ENCODE data around the gene BBS1. TPM values are rescaled to one million over a fixed set of nuclear protein-coding genes. Genes with fewer than 3 reads are reported as not detected.
"Not testable (repeated sequence)": the region's sequence is repeated elsewhere in the genome, so short reads cannot be mapped to it uniquely, and the experiment has no call there.

The BBS1 gene
- total RNA-seq, 2 donors from 2014 or later: 23.4 to 31.1 TPM

DNA sequence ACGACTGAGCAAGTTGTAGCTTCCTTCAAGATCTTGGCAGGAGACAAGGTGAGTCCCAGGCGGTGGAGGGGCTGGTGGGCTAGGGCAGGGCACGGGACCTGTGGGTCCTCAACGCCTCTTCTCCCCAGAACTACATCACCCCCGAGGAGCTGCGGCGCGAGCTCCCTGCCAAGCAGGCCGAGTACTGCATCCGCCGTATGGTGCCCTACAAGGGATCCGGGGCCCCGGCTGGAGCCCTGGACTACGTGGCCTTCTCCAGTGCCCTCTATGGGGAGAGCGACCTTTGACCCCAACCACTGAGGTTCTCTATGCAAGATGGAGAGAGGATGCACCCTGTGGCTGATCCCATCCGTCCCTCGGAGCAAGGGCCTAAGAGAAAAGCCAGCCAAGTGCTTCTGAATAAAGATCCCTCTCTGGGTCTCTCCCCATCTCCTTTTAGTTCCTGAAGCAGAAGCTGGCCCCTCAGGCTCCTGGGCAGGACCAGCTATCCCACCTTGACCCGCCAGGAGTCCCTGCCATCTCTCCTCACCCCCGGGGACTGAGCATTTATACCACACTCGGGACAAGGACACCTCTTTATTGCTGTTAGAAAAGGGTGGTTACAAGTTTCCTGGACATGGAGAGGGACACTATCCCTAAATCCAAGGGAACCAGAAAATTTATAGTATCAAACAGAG, 52.6 kb downstream of the BBS1 start:
- no peak for DNase-seq (ENCODE audit: low spot score)
- intact Hi-C loops (cut with DNase I): no loop called here

DNA sequence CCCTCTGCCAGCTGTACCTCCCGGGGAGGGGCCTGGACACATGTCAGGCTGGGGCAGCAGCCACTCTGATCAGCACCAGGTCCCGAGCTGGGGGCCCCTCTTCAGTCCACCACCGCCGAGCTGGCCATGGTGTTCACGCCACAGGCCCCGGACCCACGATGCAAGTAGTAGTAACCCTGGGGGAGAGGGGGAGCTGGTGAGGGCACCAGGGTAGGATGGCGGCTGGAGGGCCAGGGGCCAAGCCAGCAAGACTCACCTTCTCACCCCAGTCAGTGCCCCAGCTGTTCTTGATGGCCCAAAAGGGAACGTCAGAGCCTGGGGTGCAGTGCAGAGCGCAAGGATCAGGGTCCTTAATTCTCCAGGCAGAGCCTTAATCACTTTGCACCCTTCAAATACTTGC, 53.4 kb downstream of the BBS1 start:
- intact Hi-C loops (cut with DNase I): no loop called here
- no peak for DNase-seq (ENCODE audit: low spot score)

DNA sequence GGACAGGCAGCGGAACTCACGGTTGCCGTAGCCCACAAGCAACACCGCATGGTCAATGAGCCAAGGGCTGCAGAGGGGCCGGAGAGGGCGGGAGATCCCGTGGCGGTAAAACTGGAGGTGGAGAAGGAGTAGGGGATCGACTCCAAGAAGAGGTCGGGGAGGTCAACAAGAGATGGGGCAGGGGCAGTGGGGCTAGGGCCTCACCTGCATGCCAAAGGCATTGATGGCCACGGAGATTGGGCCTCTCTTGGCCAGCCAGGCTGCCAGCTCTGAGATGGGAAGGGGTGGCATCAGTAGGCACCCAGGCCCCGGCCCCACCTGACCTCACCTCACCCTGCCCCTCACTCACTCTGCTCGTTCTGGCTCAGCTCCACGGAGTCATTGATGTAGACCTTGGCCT, 54.1 kb downstream of the BBS1 start:
- DNase-seq (ENCODE audit: low spot score): no peak
- intact Hi-C loops (cut with DNase I): no loop called here

DNA sequence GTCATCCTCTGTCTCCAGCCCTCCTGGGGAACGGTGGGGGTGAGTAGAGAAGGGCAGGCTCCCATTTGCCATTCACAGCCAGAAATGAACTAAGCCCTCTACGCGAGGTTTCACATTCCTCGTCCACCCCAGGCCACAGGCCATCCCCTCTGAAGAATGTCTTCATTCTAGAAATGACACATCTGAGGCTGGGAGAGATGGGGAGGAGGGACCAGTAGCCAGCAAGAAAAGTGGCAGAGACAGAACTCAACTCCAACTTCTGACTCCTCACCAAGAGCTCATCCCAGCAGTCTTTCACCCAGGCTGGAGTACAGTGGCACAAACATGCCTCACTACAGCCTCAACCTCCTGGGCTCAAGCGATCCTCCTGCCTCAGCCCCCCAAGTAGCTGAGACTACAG, 54.5 kb downstream of the BBS1 start:
- intact Hi-C loops (cut with DNase I): no loop called here
- DNase-seq (ENCODE audit: low spot score): no peak

DNA sequence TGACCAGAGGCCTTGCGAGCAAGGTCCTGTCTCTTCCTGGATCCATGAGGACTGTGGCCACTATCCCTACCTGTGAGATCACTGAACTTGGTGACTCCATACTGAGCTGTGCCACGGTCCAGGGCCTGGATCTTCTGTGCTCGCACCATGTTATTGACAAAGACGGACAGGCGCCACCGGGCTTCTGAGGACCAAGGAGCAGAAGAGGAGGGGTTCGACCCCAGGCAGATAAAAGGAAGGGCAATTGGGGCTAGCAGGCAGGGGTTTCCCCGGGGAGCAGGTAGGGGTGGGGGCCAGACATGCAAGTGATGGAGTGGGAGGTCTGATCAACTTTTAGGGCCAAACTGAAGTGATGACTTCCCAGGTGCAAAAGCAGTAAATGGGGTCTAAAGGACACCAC, 55.8 kb downstream of the BBS1 start:
- no peak for DNase-seq (ENCODE audit: low spot score)
- intact Hi-C loops (cut with DNase I): no loop called here

DNA sequence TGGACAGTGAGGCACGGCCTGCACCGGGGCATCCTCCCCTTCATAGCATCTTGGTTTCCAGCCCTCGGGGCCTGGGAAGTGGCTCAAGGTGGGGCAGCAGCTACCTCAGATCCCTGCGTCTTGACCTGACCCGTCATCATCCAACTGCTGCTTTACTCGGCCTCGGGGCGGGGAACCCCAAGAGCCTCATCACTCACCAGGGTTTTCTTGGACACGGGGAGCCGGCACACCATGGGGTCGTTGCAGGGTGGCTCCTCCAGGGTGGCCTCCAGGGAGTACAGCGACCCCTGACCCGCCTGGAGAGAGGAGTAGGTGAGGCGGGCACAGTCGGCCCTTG, 57.3 kb downstream of the BBS1 start:
- DNase-seq (ENCODE audit: low spot score): no peak

DNA sequence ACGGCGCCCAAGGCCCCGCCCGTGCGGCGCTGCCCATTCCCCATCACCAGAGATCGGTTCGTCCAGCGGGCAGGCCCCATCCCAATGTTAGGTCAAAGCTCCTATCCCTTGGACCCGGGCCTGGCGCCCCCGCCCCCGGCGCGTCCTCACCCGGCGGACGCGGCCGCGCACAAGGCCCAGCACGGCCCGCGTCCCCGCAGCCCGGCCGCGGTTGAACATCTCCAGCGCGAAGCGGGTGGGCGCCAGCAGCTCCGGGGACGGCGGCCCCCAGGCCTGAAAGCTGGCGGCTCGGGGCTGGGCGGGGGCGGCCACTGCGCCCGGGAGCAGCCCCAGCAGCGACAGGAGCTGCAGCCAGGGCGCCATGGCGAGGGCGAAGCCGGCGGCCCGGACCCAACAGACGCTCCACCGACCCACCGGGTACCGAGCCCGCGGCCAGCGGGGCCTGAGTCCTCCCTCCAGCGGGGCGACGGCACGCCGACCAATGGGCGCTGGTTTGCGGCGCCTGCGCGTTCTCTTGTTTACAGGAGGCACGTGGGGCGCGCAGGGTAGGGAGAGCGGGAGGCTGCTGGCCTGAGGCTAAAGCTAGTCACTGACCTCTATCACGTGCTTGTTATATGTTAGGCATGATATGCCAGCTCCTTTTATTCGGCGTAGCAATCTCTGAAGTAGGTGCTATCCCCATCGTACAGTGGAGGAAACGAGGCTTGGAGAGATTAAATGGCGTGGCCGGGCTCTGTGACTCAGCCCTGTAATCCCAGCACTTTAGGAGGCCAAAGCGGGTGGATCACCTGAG, 57.9 kb downstream of the BBS1 start, which contains the start of gene CTSF:
TSS of gene CTSF (minus strand) at position 483 of the 793 bp plus-strand sequence. CDS start at position 363, 120 bp downstream.
- intact Hi-C loops (cut with DNase I): no loop called here

More for the DNA sequence above, 57.3 kb downstream of the BBS1 start:
- intact Hi-C loops (cut with DNase I): no loop called here

DNA sequence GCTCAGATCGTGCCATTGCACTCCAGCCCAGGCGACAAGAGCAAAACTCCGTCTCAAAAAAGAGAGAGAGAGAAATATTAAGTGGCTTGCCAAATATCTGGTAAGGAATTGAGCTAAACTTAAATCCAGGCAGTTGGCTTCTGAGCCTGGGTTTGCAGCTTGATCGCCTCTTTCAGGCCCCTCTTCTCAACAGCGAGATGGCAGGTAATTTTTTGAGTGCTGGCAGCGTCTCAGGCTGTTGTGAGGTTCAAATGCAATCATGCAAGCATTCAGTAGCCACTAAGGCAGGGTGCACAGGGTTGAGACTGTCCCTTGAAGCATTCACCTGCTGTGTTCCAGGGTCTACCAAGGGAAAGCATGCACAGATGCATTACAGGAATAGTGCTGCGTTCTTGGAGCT, 58.6 kb downstream of the BBS1 start:
- no peak for DNase-seq (ENCODE audit: low spot score)
- intact Hi-C loops (cut with DNase I): no loop called here

More for the DNA sequence above, 57.9 kb downstream of the BBS1 start, which contains the start of gene CTSF:
- DNase-seq (ENCODE audit: low spot score): peak; percentile 95

DNA sequence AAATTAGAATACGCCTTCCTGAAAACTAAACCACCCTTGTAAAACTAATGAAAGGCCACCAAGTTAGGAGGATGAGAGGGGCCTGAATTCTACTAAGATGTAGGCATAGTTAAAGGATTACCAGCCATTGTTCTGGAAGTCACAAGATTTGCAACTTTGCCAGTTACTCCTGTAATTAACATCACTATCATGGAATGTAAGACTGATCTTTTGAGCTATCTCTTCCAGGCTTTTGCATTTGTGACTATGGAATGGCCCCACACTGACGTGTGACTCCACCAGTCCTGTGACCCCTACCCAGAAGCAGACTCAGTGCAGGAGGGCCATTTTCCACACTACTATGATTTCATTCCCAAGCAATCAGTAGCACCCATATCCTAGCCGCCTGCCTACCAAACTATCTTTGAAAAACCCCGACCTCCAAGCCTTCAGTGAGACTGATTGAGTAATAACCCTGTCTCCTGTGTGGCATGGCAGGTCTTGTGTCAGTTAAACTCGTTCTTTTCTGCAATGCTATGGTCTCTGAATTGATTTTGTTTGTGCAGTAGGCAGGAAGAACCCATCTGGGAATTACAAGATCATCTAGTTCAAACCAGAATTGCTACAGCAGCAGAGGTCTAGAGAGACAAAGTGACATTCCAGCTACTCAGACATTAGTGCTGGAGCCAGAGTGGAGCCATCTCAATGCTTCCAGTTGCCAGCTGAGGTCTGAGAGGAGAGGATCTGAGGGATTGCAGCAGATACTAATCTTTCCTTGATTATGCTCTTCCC, 59.8 kb downstream of the BBS1 start:
- no peak for DNase-seq (ENCODE audit: low spot score)
- intact Hi-C loops (cut with DNase I): loop anchor here in 1 of 2 donors (5.0 to 10.0 kb wide), 2 partner anchors 117 to 265 kb away; no protein-coding TSS in a partner anchor

DNA sequence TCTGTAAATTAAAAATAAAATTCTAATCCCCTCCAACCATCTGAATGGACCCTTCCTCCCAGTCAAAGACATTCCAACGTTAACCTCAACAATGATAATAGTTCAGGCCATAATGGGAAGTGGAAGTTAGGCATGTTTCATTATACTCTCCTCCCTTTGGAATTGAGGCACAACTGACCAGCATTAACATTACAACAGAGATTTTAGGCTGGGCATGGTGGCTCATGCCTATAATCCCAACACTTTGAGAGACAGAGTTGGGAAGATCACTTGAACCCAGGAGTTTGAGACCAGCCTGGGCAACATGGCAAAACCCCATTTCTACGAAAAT, 60.4 kb downstream of the BBS1 start:
- no peak for DNase-seq (ENCODE audit: low spot score)
- intact Hi-C loops (cut with DNase I): loop anchor here in 1 of 2 donors (5.0 to 10.0 kb wide), 2 partner anchors 116 to 264 kb away; no protein-coding TSS in a partner anchor

DNA sequence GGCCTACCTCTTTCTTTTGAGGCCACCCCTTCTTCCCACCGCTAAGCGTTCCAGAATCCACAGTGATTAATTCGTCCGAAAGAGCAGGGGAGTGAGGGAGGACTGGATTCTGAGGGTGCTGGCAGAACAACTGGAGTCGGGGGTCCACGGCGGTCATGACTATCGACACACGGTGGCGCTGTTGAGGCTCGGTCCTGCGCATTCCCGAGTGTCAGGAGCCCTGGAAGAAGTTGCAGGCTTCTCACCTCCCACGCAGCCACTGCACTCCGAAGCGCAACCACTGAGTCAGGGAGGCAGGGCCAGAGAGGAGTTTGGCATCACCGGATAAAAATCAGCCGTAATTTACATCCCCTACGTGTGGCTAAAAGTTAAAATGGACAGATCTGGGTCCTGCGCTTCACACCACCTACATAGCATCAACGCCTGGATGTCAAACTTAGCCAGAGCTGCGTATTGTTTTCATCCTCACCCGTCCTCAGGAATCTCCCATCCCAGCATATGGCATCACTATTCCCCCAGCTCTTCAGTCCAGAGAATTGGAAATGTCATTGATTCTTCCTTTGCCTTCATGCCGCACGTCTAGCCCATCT, 68.7 kb downstream of the BBS1 start:
- DNase-seq (ENCODE audit: low spot score): peak; percentile 94
- intact Hi-C loops (cut with DNase I): loop anchor here (2.0 to 10.0 kb wide), 2 partner anchors 100 to 256 kb away; no protein-coding TSS in a partner anchor

DNA sequence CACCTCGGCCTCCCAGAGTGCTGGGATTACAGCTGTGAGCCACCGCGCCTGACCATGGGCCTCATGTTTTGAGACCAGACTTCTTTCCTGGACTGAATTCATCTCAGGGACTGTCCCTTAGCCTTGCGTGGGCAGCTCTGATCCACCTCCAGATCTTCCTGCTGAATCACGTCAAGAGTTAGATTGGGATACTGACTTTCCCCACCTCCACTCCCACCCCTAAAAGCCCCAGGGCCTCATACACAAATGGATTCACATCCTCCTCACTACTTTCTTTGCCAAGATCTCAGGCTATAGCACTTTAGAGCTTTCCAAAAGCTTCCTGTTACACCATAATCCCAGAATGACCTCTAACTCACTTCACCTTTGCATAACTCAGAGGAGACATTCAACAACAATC, 70.4 kb downstream of the BBS1 start:
- intact Hi-C loops (cut with DNase I): no loop called here
- no peak for DNase-seq (ENCODE audit: low spot score)

DNA sequence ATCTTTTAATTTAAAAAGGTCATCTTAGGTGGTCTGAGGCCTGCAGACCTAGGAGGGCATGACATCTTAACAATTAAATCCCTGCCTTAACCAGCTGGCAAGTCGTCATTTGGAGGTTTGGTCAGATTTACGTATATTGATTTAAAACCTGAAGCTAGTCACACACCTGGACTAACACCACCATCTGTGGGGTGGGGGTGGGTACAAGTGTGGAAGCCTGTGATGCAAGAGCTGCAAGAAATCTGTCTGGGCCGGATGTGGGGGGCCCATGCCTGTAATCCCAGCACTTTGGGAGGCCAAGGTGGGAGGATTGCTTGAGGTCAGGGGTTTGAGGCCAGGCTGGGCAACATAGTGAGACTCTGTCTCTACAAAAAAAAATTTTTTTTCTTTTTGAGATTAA, 70.8 kb downstream of the BBS1 start:
- intact Hi-C loops (cut with DNase I): no loop called here
- no peak for DNase-seq (ENCODE audit: low spot score)

DNA sequence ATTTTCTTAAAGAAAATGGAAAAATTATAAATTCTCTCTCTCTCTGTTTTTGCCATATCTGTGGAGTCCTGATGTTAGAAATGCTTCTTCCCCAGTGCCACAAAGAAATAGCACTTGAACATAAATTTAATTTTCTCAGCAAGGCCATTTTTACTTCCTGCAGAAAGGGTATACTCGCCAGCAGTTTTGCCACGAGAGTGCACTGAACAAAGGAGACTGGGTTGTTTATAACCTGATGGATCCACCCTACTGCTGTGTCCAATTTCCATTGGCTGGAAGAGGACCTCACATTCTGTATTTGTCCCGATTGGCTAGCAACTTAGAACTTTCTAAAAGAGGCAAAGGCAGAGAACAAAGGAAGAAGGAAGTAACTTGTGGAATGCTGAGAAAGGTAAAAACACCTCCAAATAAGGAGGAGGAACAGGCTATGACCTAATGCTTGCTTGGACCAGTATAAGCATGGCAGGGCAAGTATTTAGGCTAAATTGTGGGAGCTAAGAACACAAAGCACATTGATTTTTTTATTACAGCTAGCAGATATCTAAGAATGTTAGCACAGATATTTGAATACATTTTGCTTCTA, 72.2 kb downstream of the BBS1 start:
- intact Hi-C loops (cut with DNase I); DNase-seq (ENCODE audit: low spot score): not testable (repeated sequence)

Other genes with a start within 250 kb of the BBS1 start
- 100 to 1,000 TPM; 102 to 112 TPM for gene RAB1B, start 242.0 kb upstream of the BBS1 start, total RNA-seq
- gene CNIH2, start 232.5 kb upstream of the BBS1 start, total RNA-seq: not detected
- 10 to 100 TPM; 63.9 to 73.6 TPM for gene YIF1A, start 221.5 kb upstream of the BBS1 start, total RNA-seq
- not detected for gene TMEM151A, start 218.7 kb upstream of the BBS1 start, total RNA-seq
- 100 to 1,000 TPM in 1 of 2 donors, 10 to 100 TPM in 1; 67.5 to 248 TPM for gene CD248, start 193.6 kb upstream of the BBS1 start, total RNA-seq
- 1 to 10 TPM; 5.4 to 7.4 TPM for gene RIN1, start 174.2 kb upstream of the BBS1 start, total RNA-seq
- gene BRMS1, start 165.5 kb upstream of the BBS1 start, total RNA-seq: 10 to 100 TPM; 20.4 to 22.0 TPM
- 10 to 100 TPM; 16.5 to 20.0 TPM for gene B4GAT1, start 163.0 kb upstream of the BBS1 start, total RNA-seq
- 1 to 10 TPM; 1.7 to 2.0 TPM for gene SLC29A2, start 138.9 kb upstream of the BBS1 start, total RNA-seq
- 1 to 10 TPM; 2.6 to 6.5 TPM for gene NPAS4, start 89.6 kb upstream of the BBS1 start, total RNA-seq
- 10 to 100 TPM; 36.5 to 37.2 TPM for gene MRPL11, start 71.8 kb upstream of the BBS1 start, total RNA-seq
- gene PELI3, start 43.7 kb upstream of the BBS1 start, total RNA-seq: 10 to 100 TPM; 12.4 to 13.0 TPM
- 10 to 100 TPM; 27.1 to 29.4 TPM for gene DPP3, start 30.2 kb upstream of the BBS1 start, total RNA-seq
- 1 to 10 TPM; 9.0 TPM for gene ZDHHC24, start 35.4 kb downstream of the BBS1 start, total RNA-seq
- gene ACTN3, start 36.3 kb downstream of the BBS1 start, total RNA-seq: under 1 TPM; 0.14 to 0.51 TPM
- 10 to 100 TPM; 38.6 to 73.9 TPM for gene CTSF, start 58.0 kb downstream of the BBS1 start, total RNA-seq
- under 1 TPM; 0.24 to 0.46 TPM for gene CCDC87, start 82.4 kb downstream of the BBS1 start, total RNA-seq
- 10 to 100 TPM; 18.8 to 31.8 TPM for gene CCS, start 82.5 kb downstream of the BBS1 start, total RNA-seq
- gene RBM14, start 106.0 kb downstream of the BBS1 start, total RNA-seq: 10 to 100 TPM; 39.7 to 51.7 TPM
- gene RBM4, start 128.1 kb downstream of the BBS1 start, total RNA-seq: 10 to 100 TPM; 63.4 to 68.9 TPM
- 10 to 100 TPM in 1 of 2 donors, 1 to 10 TPM in 1; 9.0 to 10.2 TPM for gene RBM4B, start 167.3 kb downstream of the BBS1 start, total RNA-seq
- 1 to 10 TPM; 4.2 to 5.9 TPM for gene SPTBN2, start 218.6 kb downstream of the BBS1 start, total RNA-seq